GM12801 (cell line): ENCODE measurements around the gene TTLL8.

ENCODE experiments used
- TF ChIP-seq, protein P1 (sequence below): IDR thresholded peaks from one replicate; pipeline ENCODE4 v1.5.1; 2011; ENCODE audit warnings: control low read depth; ENCODE audit not compliant: insufficient read length; ENCODE audit errors: extremely low read depth

Gene TTLL8

DNA sequence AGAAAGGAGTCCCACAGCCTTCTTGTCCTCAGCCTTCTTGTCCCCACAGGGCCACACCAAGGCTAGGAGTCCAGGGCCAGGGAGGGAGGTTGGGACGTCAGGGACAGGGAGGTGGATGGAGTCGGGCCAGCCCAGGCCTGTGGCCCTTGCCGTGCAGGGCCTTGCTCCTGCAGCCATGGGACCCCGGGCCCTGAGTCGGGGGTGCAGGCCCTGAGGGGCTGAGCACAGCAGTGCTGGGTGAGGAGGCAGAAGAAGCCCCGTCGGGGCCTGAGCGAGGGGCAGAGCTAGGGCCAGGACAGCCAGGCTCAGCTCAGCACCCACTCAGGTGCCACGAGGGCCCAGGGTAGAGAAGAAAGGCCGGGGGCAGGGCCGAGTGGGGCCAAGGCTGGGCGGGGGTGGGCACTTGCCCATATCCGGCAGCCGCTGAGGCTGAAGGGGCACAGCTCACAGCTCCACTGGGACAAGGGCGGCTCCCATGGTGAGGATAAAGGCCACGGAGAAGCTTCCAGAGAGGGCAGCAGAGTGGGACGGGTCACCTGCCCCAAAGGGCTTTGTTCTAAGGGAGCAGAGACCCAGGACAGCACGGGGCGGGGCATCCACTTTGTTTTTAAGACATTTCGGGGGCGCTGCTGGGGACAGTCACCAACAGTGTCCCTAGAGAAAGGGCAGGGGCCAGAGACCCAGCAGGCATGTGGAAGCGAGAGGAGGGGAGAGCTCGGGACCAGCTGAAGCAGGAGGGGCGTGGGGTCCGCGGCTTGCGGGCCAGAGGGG lies 23.5 kb upstream of the TTLL8 start:
- TF ChIP-seq, protein P1, sequence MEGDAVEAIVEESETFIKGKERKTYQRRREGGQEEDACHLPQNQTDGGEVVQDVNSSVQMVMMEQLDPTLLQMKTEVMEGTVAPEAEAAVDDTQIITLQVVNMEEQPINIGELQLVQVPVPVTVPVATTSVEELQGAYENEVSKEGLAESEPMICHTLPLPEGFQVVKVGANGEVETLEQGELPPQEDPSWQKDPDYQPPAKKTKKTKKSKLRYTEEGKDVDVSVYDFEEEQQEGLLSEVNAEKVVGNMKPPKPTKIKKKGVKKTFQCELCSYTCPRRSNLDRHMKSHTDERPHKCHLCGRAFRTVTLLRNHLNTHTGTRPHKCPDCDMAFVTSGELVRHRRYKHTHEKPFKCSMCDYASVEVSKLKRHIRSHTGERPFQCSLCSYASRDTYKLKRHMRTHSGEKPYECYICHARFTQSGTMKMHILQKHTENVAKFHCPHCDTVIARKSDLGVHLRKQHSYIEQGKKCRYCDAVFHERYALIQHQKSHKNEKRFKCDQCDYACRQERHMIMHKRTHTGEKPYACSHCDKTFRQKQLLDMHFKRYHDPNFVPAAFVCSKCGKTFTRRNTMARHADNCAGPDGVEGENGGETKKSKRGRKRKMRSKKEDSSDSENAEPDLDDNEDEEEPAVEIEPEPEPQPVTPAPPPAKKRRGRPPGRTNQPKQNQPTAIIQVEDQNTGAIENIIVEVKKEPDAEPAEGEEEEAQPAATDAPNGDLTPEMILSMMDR, result no peak

- TF ChIP-seq, protein P1, result no peak
These were observed 22.0 kb upstream of the TTLL8 start for GRCh38 chr22:50080077-50080465.

- TF ChIP-seq, protein P1, result no peak
These were observed 20.7 kb upstream of the TTLL8 start for GRCh38 chr22:50078761-50079160.

- TF ChIP-seq, protein P1, result no peak
These were observed 20.1 kb upstream of the TTLL8 start for GRCh38 chr22:50078246-50078645.

DNA sequence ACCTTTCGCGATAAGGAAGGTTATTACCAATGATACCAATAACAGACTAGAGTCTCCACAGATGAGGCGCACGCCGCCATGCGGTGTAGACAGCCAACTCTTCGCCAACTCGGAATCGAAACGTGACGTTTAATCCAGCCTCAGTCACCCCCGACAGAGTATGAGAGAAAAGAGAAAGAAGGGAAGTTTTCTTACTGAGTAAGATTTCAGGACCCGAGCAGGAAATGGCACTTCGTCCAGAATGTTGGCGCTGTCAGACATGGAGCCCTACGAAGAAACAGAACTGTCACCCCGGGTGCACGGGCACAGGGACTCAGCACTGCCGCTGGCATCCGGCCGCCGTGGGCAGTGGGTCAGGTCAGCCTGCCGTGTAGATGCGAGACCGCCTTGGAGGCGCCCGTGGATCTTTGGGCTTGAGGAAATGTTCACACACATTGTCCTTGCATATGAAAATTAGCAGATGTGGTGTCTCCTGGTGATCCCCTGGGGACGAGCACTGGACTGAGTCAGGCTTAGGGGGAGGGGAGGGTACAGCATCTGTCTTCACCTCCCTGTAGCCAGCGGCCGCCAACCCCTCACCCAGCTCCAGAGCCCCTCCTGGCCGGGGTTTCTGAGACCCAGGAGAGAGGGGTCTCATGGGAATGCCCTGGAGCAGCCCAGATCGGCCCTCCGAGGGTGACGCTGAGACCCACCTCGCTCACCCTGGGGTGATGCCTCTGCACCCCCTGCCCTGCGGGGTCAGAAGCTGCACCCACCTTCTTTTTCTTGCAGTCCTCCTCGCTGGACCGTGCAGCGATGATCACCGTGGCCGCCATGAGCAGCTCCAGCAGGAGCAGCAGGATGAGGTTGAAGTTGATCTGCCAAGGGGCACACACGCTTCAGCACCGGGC lies 18.8 kb upstream of the TTLL8 start:
- TF ChIP-seq, protein P1, result no peak

GRCh38 chr22:50074551-50075530 lies 16.7 kb upstream of the TTLL8 start:
- TF ChIP-seq, protein P1, result no peak
